NCI-H1092 (cell line): ENCODE data around the gene KRTAP10-4.
"Not testable (repeated sequence)": the region's sequence is repeated elsewhere in the genome, so short reads cannot be mapped to it uniquely, and the experiment has no call there.

Experiments
- DNase-seq: peaks from one replicate; lab custom pipeline; 2025; lab: John Stamatoyannopoulos, UW

The KRTAP10-4 gene, protein sequence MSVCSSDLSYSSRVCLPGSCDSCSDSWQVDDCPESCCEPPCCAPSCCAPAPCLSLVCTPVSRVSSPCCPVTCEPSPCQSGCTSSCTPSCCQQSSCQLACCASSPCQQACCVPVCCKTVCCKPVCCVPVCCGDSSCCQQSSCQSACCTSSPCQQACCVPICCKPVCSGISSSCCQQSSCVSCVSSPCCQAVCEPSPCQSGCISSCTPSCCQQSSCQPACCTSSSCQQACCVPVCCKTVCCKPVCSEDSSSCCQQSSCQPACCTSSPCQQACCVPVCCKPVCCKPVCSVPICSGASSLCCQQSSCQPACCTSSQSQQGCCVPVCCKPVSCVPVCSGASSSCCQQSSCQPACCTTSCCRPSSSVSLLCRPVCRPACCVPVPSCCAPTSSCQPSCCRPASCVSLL

GRCh38 chr21:44573630-44574456 lies at the start of gene KRTAP10-4:
KRTAP10-4 (plus strand) TSS chr21:44573729; CDS start chr21:44573759, 30 bp downstream.
- DNase-seq = not testable (repeated sequence)

DNA sequence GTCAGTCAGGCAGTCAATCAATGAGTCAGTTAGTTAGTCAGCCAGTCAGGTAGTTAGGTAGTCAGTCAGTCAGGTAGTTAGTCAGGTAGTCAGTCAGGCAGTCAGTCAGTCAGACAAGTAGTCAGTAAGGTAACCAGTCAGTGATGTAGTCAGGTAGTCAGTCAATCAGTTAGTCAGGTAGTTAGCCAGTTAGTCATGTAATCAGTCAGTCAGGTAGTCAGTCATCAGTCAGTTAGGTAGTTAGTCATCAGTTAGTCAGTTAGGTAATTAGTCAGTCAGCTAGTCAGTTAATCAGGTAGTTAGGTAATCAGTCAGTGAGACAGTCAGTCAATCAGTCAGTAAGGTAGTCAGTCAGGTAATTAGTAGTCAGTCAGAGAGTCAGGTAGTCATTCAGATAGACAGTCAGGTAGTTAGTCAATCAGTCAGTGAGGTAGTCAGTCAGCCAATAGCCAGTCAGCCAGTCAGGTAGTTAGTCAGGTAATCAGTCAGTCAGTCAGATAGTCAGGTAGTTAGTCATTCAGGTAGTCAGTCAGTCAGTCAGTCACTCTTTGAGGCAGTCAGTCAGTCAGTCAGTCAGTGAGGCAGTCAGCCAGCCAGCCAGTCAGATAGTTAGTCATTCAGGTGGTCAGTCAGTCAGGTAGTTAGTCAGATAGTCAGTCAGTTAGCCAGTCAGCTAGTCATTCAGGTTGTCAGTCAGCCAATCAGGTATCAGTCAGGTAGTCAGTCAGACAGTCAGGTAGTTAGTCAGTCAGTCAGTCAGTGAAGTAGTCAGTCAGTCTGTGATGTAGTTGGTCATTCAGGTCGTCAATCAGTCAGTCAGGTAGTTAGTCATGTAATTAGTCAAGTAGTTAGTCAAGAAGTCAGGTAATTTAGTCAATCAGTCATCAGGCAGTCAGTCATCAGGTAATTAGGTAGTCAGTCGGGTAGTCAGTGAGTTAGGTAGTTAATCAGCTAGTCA lies 48.8 kb upstream of the KRTAP10-4 start:
- DNase-seq = no peak

DNA sequence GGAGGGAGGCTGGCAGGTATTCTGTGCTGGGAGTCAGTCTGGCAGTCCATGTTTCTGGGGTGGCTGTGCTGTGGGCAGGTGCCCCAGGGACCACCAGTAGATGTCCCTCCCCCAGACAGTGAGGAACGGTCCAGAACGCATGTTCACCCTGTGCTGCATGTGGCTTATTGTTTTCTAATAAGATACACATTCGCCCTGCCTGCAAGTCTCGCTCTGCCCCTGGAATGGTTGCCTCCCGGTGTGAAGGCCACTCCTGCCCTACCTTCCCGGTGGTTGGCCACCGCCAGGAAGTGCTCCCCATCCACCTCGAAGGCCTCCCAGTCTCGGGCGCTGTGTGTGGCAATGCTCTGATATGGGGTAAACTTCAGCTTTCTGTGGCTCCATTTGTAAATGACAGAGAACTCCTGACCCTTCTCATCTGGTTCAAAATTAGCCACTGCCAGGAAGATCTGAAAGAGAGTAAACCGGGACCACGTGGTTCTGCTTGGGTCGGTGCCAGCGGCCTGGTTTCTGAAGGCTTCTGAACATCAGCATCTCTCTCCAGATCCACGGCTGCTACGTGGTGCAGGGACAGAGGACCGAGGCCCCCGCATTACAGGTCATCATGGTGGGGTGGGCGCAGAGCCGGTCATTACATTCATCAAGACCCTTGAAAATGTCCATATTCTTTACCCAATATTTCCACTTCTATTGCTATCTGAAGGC lies 48.0 kb upstream of the KRTAP10-4 start:
- no peak for DNase-seq

DNA sequence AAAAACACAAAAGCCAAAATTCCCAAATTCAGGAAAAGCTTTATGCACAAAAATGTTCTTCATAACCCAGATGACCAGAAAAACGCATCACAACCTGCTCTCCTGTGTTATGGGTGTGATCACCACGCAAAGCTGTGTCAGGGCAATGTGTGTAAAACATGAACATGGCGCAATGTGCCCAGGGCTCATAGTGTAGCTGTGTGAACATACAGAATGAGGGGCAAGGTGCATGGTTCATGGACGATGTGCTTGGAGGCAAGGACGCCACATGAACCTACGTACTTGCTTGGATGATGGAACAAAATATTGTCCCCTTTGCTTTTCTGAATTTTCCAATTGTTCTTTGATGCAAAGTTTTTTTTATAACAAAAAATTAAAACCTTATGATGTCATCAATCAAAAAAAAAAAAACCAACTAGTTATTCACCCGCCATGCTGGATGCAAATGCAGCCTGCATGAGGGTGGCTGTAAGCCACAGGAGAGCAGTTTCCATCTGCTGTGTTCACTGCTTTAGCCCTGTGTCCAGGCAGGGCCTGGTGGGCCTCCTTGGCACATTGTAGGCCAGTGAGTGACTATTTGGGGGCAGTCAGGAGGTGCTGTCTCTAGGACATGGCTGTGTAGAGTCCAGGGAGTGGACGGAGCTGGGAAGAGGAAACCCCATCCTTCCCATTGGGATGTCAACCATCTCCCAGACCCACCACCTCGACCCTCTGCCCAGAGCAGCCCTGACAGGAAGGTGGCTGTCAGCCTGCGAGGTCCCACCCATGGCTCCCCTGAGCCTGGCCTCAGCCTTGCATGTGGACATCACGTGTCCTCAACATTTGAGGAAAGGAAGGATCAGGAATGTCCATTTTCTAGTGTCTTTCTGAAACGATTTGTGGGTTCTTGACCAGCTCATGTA lies 47.2 kb upstream of the KRTAP10-4 start:
- DNase-seq = no peak

- DNase-seq = no peak
Observed at GRCh38 chr21:44527156-44527982, 46.2 kb upstream of the KRTAP10-4 start.

DNA sequence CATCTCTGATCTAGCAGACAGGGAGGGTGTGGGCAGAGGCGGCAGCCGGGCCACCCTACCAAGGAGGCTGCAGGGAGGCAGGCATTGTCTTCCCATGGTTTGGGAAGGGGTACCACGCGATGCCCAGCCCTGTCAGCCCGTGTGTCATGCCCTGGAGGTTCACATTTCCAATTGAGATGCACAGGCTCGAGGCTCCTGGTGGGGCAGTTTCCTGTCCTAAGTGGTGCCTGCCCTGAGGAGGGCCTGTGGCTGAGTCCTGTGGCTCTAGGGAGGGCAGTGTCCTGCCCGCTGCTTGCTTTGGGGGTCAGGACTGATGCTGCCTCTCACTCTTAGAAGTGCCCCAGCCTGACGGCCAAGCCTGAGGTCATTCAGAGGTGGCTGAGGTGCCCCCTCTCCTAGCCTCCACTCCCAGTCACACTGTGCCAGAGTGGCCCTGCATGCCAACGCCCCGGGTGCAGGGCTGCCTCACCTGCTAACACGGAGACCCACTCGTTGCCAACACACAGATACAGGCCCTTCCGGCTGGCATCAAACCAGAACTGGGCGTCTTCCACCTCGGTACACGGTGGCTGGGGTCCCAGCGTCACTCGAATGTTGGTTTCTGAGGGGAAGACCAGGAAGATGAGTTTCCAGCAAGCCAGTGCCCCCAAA lies 45.4 kb upstream of the KRTAP10-4 start:
- no peak for DNase-seq

GRCh38 chr21:44528634-44528995 lies 44.9 kb upstream of the KRTAP10-4 start:
- no peak for DNase-seq

DNA sequence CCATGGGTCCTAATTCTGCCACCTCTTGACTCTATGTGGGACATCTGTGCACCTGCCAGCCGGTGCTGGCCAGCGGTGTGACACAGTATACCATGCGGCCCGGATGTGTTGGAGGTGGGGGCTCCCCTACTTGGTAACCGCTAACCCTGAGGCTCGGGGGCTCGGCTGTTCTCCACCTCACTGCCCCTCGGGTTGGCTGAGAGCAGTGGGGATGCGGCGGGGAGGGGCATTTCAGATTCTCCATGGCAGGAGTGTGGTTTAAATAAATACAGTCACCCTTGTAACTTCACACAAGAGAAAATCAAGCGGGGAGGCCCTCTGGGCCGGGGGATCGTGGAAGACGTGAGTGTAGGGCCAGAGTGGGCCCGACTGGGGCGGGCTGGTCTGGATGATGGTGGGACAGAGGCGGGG lies 44.5 kb upstream of the KRTAP10-4 start:
- no peak for DNase-seq

DNA sequence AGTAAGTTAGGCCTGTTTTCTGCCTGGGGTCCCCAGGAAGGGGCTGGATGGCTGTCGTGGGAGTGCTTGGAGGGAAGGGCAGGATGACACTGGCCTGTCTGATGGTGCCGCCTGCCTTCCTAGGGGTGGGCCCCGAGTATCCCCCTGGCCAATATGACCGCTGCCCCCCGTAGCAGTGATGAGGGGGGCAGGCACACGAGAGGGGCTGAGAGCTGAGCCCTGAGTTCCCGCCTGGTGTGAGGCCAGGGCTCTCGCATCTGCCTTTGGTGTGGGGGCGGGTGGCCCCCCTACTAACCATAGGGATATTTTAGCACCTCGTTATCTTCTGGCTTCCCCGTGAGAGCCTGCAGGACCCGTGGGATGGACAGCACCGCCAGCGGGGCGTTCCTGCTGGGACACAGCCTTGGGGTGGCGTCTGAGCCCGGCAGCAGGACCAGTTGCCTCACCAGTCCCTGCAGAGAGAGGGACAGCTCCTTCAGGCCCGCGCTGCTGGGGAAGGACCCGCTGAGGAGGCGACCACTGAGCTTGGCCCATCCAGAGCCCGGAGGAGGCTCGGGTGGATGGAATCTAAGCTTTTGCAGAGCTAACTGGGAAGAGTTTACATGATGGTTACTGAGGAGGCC lies 43.9 kb upstream of the KRTAP10-4 start:
- DNase-seq = no peak

- DNase-seq = no peak
Observed at GRCh38 chr21:44530221-44530902, 43.2 kb upstream of the KRTAP10-4 start.

DNA sequence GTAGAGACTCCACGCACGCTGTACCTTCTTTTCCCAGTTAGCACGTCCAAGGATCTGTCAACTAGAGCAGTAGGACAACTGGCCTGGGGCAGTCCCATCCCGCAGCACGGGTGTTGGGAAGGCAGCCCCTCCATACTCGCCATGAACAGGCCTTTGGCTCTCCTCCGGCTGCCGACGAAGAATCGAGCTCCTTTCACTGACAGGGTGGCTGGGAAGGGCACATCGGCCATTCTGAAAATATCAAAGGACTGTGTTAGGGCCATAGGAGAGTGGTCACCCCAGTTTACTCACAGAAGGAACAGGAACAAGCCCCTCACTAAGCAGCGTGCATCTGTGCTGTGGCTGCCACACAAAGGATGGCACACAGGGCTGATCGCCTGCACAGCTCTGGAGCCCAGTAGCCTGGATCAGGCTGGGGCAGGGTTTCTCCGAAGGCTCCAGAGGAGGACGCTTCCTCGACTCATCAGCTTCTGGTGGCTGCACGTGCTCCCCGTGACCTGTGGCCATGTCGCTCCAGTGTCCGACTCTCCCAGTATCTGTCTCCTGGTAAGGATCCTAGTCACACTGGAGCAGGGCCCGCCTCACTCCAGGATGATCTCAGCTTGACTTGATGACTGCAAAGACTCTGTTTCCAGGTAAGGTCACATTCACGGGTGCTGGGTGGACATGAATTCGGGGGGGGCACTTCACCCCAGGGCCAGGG lies 42.5 kb upstream of the KRTAP10-4 start:
- no peak for DNase-seq

DNA sequence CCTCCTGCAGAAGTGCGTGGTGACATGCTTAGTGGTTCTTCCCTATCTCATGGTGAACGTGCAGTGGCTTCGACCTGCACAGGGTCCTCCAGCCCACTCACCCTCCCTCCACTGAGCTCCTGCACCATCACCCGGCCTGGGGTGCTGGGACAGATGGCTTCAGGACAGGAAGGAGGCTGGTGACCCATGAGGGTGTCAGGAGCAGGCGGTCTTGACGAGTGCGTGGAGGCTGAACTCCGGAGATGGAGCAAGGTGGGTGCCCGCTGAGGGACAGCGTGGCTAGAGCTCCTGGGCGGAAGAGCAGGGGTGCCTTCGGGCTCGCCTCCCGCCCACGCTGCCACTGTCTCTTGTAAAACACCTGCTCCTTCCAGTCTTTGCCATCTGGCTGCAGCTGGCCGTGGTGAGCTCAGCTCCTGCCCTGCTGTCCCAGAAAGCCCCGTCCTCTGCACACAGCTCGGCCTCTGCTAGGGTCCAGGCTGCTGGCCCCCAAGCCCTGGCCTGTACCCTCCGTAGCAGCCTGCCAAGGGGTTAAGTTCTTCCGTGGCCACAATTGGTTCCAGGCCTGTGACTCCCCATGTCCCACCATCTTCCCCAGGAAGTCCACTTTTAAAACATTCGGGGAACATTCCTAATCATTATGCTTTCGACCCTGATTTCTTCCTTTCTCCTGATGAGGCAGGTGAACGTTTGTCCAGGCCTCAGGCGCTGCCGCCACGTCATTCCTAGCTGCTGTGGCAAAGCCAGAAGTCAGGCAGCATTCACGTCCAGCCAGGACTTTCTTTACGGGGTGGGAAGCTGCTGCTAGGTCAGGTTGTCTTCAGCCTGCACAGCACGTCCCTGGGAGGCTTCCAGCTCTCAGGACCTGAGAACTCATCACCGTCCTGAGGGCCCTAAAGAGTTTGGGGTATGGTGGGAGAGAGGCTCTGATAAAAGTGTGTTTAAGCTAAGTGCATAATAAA lies 41.6 kb upstream of the KRTAP10-4 start:
- DNase-seq = no peak

DNA sequence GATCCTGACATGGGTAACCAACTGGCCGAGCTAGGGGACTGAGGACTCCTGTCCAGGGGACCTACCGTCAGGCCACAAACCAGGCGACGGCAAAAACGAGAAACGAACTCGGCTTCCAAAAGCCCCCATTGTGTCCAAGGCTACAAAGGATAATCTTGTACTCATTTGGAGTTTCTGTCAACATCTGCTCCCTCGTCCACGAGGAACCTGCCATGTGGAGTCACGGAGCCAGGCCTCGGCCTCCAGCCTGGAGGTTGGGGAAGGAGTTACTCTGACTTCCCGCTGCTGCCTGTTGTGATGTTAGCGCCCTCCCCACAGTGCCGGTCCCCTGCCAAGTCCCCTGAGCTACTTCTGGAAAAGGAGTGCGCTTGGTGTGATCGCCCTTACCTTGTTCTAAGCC lies 40.8 kb upstream of the KRTAP10-4 start:
- DNase-seq = no peak

- DNase-seq = no peak
Observed at GRCh38 chr21:44533121-44533890, 40.2 kb upstream of the KRTAP10-4 start.

GRCh38 chr21:44533891-44534627 lies 39.5 kb upstream of the KRTAP10-4 start:
- DNase-seq = no peak
